Thoracic aorta (tissue), 2 donors: Measurements from ENCODE around the gene PRAMEF1. TPM values are rescaled to one million over a fixed set of nuclear protein-coding genes. Genes with fewer than 3 reads are reported as not detected.
"Not testable (repeated sequence)": the region's sequence is repeated elsewhere in the genome, so short reads cannot be mapped to it uniquely, and the experiment has no call there.

ENCODE experiments used
- ATAC-seq: fragments of 150-250 bp; one replicate; pipeline ENCODE4 v1.8.0; 2017; ENCODE audit warnings: low read depth; ENCODE audit not compliant: insufficient number of reproducible peaks, low FRiP score
- DNase-seq: peaks from one replicate; pipeline ENCODE4 v3.0.0-alpha.2; 2020; ENCODE audit warnings: low spot score
- H3K27ac ChIP-seq, 2 donors: fragments of 200-600 bp; sonication (generic); 1 replicate in 1 of 2; 2 replicates in 1 of 2; pipeline ENCODE4 v1.5.1; 2016; ENCODE audit warnings: mild to moderate bottlenecking in 2 of 2, moderate library complexity in 2 of 2
- H3K27me3 ChIP-seq: fragments of 200-600 bp; sonication (generic); replicated peaks from 2 replicates; pipeline ENCODE4 v1.6.0; 2016; ENCODE audit warnings: mild to moderate bottlenecking; ENCODE audit not compliant: insufficient read depth
- H3K36me3 ChIP-seq: fragments of 200-600 bp; sonication (generic); one replicate; pipeline ENCODE4 v1.5.1; 2016
- H3K4me1 ChIP-seq, 2 donors: fragments of 200-600 bp; sonication (generic); 1 replicate in 1 of 2; 2 replicates in 1 of 2; pipeline versions ENCODE4 v1.5.1 to v1.6.0; 2016; ENCODE audit warnings: low read depth in 2 of 2, mild to moderate bottlenecking in 1 of 2; ENCODE audit not compliant: control insufficient read depth in 1 of 2
- H3K4me3 ChIP-seq: fragments of 200-600 bp; sonication (generic); 2 replicates; pipeline ENCODE4 v1.5.1; 2016; ENCODE audit warnings: mild to moderate bottlenecking
- H3K9me3 ChIP-seq: fragments of 200-600 bp; sonication (generic); 2 replicates; pipeline ENCODE4 v1.5.1; 2016
- total RNA-seq, 2 donors: library from RNA; depleted of rRNA; stranded (reverse); fragments of >200 nt; gene quantifications; one replicate each; pipeline versions ENCODE4 v1.1.0 to v1.2.3, GENCODE V29; 2016
- TF ChIP-seq, protein P1 (sequence below): fragments of 200-600 bp; sonication (generic); IDR thresholded peaks from one replicate; pipeline ENCODE4 v1.5.1; 2019; ENCODE audit warnings: antibody characterized with exemption

Gene PRAMEF1, protein sequence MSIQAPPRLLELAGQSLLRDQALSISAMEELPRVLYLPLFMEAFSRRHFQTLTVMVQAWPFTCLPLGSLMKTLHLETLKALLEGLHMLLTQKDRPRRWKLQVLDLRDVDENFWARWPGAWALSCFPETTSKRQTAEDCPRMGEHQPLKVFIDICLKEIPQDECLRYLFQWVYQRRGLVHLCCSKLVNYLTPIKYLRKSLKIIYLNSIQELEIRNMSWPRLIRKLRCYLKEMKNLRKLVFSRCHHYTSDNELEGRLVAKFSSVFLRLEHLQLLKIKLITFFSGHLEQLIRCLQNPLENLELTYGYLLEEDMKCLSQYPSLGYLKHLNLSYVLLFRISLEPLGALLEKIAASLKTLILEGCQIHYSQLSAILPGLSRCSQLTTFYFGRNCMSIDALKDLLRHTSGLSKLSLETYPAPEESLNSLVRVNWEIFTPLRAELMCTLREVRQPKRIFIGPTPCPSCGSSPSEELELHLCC
- not detected for total RNA-seq

GRCh38 chr1:12791097-12791496 lies at the start of gene PRAMEF1:
PRAMEF1 (plus strand) TSS chr1:12791397; CDS start chr1:12793228, 1,831 bp downstream.
- not testable (repeated sequence) for ATAC-seq, DNase-seq, H3K4me3 ChIP-seq

DNA sequence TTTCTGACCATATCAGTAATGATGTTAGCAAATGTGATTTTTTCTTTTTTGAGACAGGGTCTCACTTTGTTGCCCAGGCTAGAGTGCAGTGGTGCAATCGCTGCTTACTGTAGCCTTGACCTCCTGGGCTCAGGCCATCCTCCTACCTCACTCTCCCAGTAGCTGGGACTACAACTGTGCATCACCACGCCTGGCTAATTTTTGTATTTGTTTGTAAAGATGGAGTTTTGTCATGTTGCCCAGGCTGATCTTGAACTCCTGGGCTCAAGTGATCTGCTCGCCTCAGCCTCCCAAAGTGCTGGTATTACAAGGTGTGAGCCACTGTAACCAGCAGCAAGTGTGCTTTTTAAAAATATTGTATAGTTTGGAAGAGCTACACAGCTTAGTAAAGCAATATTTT lies 49.3 kb upstream of the PRAMEF1 start:
- H3K27me3 ChIP-seq, result no peaks in the 10 kb centered on the region
- H3K27ac ChIP-seq, result no peak overlapping the region
- no peaks in the 10 kb centered on the region for H3K36me3 ChIP-seq
- TF ChIP-seq, protein P1, sequence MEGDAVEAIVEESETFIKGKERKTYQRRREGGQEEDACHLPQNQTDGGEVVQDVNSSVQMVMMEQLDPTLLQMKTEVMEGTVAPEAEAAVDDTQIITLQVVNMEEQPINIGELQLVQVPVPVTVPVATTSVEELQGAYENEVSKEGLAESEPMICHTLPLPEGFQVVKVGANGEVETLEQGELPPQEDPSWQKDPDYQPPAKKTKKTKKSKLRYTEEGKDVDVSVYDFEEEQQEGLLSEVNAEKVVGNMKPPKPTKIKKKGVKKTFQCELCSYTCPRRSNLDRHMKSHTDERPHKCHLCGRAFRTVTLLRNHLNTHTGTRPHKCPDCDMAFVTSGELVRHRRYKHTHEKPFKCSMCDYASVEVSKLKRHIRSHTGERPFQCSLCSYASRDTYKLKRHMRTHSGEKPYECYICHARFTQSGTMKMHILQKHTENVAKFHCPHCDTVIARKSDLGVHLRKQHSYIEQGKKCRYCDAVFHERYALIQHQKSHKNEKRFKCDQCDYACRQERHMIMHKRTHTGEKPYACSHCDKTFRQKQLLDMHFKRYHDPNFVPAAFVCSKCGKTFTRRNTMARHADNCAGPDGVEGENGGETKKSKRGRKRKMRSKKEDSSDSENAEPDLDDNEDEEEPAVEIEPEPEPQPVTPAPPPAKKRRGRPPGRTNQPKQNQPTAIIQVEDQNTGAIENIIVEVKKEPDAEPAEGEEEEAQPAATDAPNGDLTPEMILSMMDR, result no peak
- H3K9me3 ChIP-seq, result no peaks in the 10 kb centered on the region
- H3K4me3 ChIP-seq, result no peak overlapping the region
- ATAC-seq, result no peak
- no peak for DNase-seq
- H3K4me1 ChIP-seq, result no peaks in the 10 kb centered on the region

More at GRCh38 chr1:12791097-12791496, at the start of gene PRAMEF1:
- not testable (repeated sequence) for H3K4me1 ChIP-seq, H3K27ac ChIP-seq, H3K9me3 ChIP-seq, H3K36me3 ChIP-seq, H3K27me3 ChIP-seq

GRCh38 chr1:12745126-12745991 lies 45.8 kb upstream of the PRAMEF1 start:
- H3K27me3 ChIP-seq, result no peaks in the 10 kb centered on the region
- H3K4me1 ChIP-seq, result no peaks in the 10 kb centered on the region
- TF ChIP-seq, protein P1, result no peak
- H3K36me3 ChIP-seq, result no peaks in the 10 kb centered on the region
- DNase-seq, result no peak
- no peak overlapping the region for H3K27ac ChIP-seq
- H3K4me3 ChIP-seq, result no peak overlapping the region
- peaks cover 21% of the 10 kb centered on the region for H3K9me3 ChIP-seq
- no peak for ATAC-seq

GRCh38 chr1:12745992-12746323 lies 45.2 kb upstream of the PRAMEF1 start, which contains the start of gene CFAP107:
CFAP107 (plus strand) TSS chr1:12746200; CDS start chr1:12746431, 231 bp downstream.
- ATAC-seq, result no peak
- DNase-seq, result no peak
- Histone ChIP-seq H3K27ac (no peak within 1 kb of the TSS), H3K9me3 (peaks cover 23% of the 10 kb centered on the region), H3K4me3 (no peak within 1 kb of the TSS), H3K4me1 (no peaks in the 10 kb centered on the region), H3K36me3 (no peaks in the 10 kb centered on the region), H3K27me3 (no peaks in the 10 kb centered on the region)
- TF ChIP-seq, protein P1, result no peak

GRCh38 chr1:12748778-12749355 lies 42.3 kb upstream of the PRAMEF1 start:
- Histone ChIP-seq H3K27me3 (no peaks in the 10 kb centered on the region), H3K27ac (no peak overlapping the region), H3K36me3 (no peaks in the 10 kb centered on the region), H3K9me3 (peaks cover 23% of the 10 kb centered on the region), H3K4me3 (no peak overlapping the region), H3K4me1 (no peaks in the 10 kb centered on the region)
- DNase-seq (no peak), ATAC-seq (no peak)
- TF ChIP-seq, protein P1, result no peak
